GM10847 (cell line): Measurements from ENCODE around the gene LRRC3B.

Experiments
- POLR2A ChIP-seq: IDR thresholded peaks from 2 replicates; pipeline ENCODE4 v1.6.1; 2011; ENCODE audit not compliant: insufficient read length; ENCODE audit errors: extremely low read depth

The LRRC3B gene

DNA sequence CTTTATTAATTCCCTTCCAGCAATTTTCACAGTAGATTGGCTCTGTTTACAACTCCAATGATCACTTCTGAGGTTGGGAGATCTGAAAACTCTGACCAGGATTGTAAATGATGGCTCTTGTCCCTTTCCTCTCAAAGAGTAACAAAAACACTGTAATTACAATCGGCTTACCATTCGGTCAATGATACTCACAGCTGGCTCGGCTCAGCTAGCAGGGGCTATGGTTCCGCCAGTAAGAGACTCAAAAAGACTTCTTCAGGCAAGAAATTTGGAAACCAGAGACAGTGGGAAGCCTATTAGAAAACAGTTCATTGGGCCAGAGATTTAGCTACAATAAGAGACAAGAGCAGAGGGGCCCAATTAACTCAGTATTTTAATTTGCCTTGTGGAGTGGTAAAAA, 96.6 kb downstream of the LRRC3B start:
- no peak for TF ChIP-seq POLR2A

- TF ChIP-seq POLR2A: no peak
Observed at GRCh38 chr3:26721047-26721446, 98.5 kb downstream of the LRRC3B start.

DNA sequence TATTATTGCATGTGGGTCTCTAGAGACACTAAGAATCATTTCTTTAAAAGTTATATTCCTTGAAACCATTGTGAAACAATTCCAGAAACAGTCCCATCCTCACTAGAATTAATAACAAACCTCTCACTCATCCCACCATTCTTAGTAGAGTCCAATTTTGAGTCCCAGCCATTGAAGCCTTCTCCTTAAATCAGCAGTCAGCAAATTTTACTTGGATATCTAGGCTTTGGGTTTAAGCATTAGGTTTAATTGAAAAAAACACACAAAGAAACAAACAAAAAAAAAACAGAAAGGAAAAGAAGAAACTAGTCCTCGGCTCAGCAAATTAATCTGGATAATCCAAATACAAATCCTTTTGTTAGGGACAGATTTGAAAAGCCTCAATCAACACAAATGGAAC, 109.3 kb downstream of the LRRC3B start:
- no peak for TF ChIP-seq POLR2A

GRCh38 chr3:26750263-26750662, 127.7 kb downstream of the LRRC3B start:
- no peak for TF ChIP-seq POLR2A

GRCh38 chr3:26752466-26752865, 129.9 kb downstream of the LRRC3B start:
- no peak for TF ChIP-seq POLR2A

GRCh38 chr3:26753095-26753494, 130.5 kb downstream of the LRRC3B start:
- TF ChIP-seq POLR2A: no peak

GRCh38 chr3:26757978-26758377, 135.4 kb downstream of the LRRC3B start:
- TF ChIP-seq POLR2A: no peak
